ENCODE results near the gene TMC4. TPM values are rescaled to one million over a fixed set of nuclear protein-coding genes. Genes with fewer than 3 reads are reported as not detected.
A peak's percentile ranks its signal among the peaks of the same experiment; 100 is the strongest.

Gene TMC4
- polyA plus RNA-seq, 3 donors, result 1.5 to 2.5 (median 2.1) TPM

- Mint-ChIP-seq H3K27me3 (ENCODE audit: low read depth in 3 of 3) (peaks cover 6 to 29% (median 22%) of the 10 kb centered on the region in 3 donors), H3K4me1 (peaks cover 60% of the 10 kb centered on the region), H3K36me3 (peaks cover 4% of the 10 kb centered on the region in 2 donors), H3K4me3 (peak overlapping the region; percentile 90 to 95), H3K27ac (peak overlapping the region; percentile 90 to 99 (median 96)), H3K9me3 (peaks cover 0 to 9% (median 0%) of the 10 kb centered on the region in 7 donors)
- TF ChIP-seq, protein P1, sequence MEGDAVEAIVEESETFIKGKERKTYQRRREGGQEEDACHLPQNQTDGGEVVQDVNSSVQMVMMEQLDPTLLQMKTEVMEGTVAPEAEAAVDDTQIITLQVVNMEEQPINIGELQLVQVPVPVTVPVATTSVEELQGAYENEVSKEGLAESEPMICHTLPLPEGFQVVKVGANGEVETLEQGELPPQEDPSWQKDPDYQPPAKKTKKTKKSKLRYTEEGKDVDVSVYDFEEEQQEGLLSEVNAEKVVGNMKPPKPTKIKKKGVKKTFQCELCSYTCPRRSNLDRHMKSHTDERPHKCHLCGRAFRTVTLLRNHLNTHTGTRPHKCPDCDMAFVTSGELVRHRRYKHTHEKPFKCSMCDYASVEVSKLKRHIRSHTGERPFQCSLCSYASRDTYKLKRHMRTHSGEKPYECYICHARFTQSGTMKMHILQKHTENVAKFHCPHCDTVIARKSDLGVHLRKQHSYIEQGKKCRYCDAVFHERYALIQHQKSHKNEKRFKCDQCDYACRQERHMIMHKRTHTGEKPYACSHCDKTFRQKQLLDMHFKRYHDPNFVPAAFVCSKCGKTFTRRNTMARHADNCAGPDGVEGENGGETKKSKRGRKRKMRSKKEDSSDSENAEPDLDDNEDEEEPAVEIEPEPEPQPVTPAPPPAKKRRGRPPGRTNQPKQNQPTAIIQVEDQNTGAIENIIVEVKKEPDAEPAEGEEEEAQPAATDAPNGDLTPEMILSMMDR (IDR thresholded peaks at IDR 0.05), result no peak
- Histone ChIP-seq H4K20me1 (ENCODE audit: insufficient read depth, low read length) (peaks cover 14% of the 10 kb centered on the region), H3K36me3 (replicated peaks in 1 of 2; ENCODE audit: control insufficient read depth in 1 of 2, insufficient read depth in 2 of 2, low read length in 2 of 2) (peaks cover 2 to 3% of the 10 kb centered on the region in 2 donors), H3K27ac (ENCODE audit: low read depth in 1 of 2, low read length in 2 of 2) (peak overlapping the region; percentile 31 to 49), H3K27me3 (ENCODE audit: control insufficient read depth in 2 of 2, insufficient read depth in 2 of 2, low read length in 2 of 2) (peaks cover 0 to 10% of the 10 kb centered on the region in 2 donors), H3K4me3 (replicated peaks in 1 of 3; ENCODE audit: low read depth in 2 of 3, low read length in 3 of 3) (peak overlapping the region; percentile 37 to 77 (median 37)), H3K9ac (ENCODE audit: insufficient read depth, low read length, poor library complexity, severe bottlenecking) (no peak overlapping the region), H3K4me2 (replicated peaks; ENCODE audit: extremely low read depth, low read length, poor library complexity, severe bottlenecking) (peak overlapping the region; percentile 75), H3K9me3 (replicated peaks in 1 of 2; ENCODE audit: control insufficient read depth in 1 of 2, insufficient read depth in 1 of 2, low read length in 2 of 2) (no peaks in the 10 kb centered on the region), H3K4me1 (ENCODE audit: control insufficient read depth in 1 of 2, insufficient read depth in 2 of 2, low read length in 2 of 2) (peaks cover 60 to 75% of the 10 kb centered on the region in 2 donors), H3K79me2 (ENCODE audit: insufficient read depth, low read length) (peaks cover 28% of the 10 kb centered on the region), H2AFZ (ENCODE audit: insufficient read depth, low read depth, low read length, poor library complexity, severe bottlenecking) (no peak overlapping the region)
- intact Hi-C loops (cut with micrococcal nuclease), result no loop called here
- 64% methylated on average over 6 of the region's 14 CpGs for WGBS (ENCODE audit: insufficient coverage)
- DNase-seq, result no peak
Measured at GRCh38 chr19:54162884-54163283, 10.1 kb downstream of the TMC4 start.

GRCh38 chr19:54162241-54162805, 10.6 kb downstream of the TMC4 start:
- Histone ChIP-seq H3K79me2 (ENCODE audit: insufficient read depth, low read length) (peaks cover 32% of the 10 kb centered on the region), H3K27ac (ENCODE audit: low read depth in 1 of 2, low read length in 2 of 2) (peak overlapping the region; percentile 31 to 49), H3K9ac (ENCODE audit: insufficient read depth, low read length, poor library complexity, severe bottlenecking) (no peak overlapping the region), H4K20me1 (ENCODE audit: insufficient read depth, low read length) (peaks cover 20% of the 10 kb centered on the region), H2AFZ (ENCODE audit: insufficient read depth, low read depth, low read length, poor library complexity, severe bottlenecking) (peak overlapping the region; percentile 51), H3K36me3 (replicated peaks in 1 of 2; ENCODE audit: control insufficient read depth in 1 of 2, insufficient read depth in 2 of 2, low read length in 2 of 2) (peaks cover 7 to 8% of the 10 kb centered on the region in 2 donors), H3K4me1 (ENCODE audit: control insufficient read depth in 1 of 2, insufficient read depth in 2 of 2, low read length in 2 of 2) (peaks cover 60 to 75% of the 10 kb centered on the region in 2 donors), H3K4me3 (replicated peaks in 1 of 3; ENCODE audit: low read depth in 2 of 3, low read length in 3 of 3) (peak overlapping the region; percentile 37 to 77 (median 37)), H3K27me3 (ENCODE audit: control insufficient read depth in 2 of 2, insufficient read depth in 2 of 2, low read length in 2 of 2) (peaks cover 0 to 10% of the 10 kb centered on the region in 2 donors), H3K4me2 (replicated peaks; ENCODE audit: extremely low read depth, low read length, poor library complexity, severe bottlenecking) (peak overlapping the region; percentile 75), H3K9me3 (replicated peaks in 1 of 2; ENCODE audit: control insufficient read depth in 1 of 2, insufficient read depth in 1 of 2, low read length in 2 of 2) (no peaks in the 10 kb centered on the region)
- peaks cover 6 to 29% (median 22%) of the 10 kb centered on the region in 3 donors for H3K27me3 Mint-ChIP-seq (ENCODE audit: low read depth in 3 of 3)
- intact Hi-C loops (cut with micrococcal nuclease), result no loop called here
- TF ChIP-seq, protein P1 (IDR thresholded peaks at IDR 0.05), result no peak
- 1% methylated on average over 23 of the region's 35 CpGs for WGBS (ENCODE audit: insufficient coverage)
- peak overlapping the region; percentile 90 to 95 for H3K4me3 Mint-ChIP-seq
- H3K36me3 Mint-ChIP-seq, result peaks cover 7 to 10% of the 10 kb centered on the region in 2 donors
- peak overlapping the region; percentile 90 to 99 (median 96) for H3K27ac Mint-ChIP-seq
- H3K4me1 Mint-ChIP-seq, result peaks cover 60% of the 10 kb centered on the region
- DNase-seq, result peak; percentile 84 to 91 (median 87)
- peaks cover 0 to 9% (median 0%) of the 10 kb centered on the region in 7 donors for H3K9me3 Mint-ChIP-seq

Data from CD14-positive monocyte (primary cell).